ENCODE data around the gene CNPPD1. TPM values are rescaled to one million over a fixed set of nuclear protein-coding genes. Genes with fewer than 3 reads are reported as not detected.

CNPPD1 gene
- polyA plus RNA-seq, 3 donors: 61.4 to 69.5 (median 61.5) TPM

DNA sequence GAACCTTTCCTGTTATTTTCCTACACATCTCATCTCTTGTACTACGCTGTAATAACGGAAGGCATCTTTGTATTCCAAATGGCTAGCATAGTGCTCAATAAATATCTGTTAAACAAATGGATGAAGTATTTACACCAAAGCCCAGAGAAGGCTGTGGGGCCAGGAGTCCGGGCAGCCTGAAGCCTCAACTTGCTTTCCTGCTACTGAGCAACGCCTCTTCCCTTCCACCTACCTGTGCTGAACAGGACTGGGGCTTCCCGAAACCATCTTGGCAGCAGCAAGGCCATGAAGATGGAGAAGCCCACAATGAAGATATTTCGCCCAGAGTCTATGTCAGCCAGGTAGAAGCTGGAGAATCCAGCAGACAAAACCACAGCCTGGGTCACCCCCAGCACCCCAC is 13.6 kb downstream of the CNPPD1 start:
- DNase-seq (ENCODE audit: low read depth in 3 of 3, low spot score in 2 of 3): no peak

DNA sequence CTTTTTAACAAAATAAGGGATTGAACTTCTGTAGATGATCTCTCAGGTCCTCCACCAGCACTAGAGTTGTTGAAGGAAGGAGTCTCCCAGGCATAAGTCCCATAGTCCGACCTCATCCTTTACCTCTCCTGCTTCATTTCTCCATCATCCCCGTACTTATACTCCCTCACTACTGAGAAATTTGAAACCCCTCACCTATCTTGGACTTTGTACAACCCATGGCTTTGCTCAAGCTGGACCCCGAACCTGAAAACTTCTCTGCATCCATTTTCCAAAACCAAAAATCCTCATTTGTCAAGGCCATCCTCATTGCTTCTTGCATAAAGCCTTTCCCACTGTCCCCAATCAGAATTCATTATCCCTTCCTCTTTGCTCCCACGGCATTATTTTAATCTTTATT is 15.6 kb downstream of the CNPPD1 start:
- no peak for DNase-seq (ENCODE audit: low read depth in 3 of 3, low spot score in 2 of 3)

DNA sequence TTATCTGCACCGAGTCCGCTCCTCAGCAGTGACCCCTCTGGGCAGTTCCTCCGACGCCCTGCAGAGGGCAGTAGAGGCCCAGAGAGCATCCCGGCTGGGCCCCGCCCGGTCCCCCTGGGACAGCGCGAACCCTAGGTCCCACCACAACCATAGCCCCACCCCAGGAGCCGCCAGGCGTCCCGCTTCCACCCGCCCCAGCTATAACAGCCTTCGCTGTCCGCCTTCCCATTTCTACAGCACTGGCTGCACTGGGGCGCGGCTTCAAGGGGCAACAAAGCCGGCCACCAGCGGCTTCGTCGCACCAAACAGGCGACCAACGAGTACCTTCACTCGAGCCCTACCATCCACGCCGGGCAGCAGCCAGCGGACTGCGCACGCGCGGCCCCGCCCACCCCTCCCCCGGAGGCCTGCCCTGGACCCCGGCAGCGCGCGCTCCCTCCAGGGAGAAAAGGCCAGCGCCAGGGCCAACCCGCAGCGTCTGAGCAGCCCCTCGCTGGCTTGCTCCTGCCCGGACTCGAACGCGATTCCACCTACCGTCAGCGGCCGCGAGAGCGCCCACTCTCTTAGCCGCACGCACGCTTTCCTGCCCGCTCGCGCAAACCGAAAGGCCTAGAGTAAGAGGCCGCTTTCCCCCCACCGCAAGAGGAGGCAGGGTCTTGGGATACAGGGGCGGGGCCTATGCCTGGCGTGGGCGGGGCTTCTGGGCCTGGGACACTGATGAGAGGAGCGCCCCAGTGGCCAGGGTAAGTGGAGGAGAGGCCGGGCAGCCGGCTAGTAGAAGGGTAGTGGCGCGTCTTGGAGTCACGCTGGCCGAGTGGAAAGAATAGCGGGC is 16.3 kb downstream of the CNPPD1 start, which contains the start of gene NHEJ1:
NHEJ1 (minus strand) TSS at position 630 of the 832 bp plus-strand sequence. CDS start 2,453 bp downstream, outside the sequence.
- peak; percentile 82 to 84 (median 84) for DNase-seq (ENCODE audit: low read depth in 3 of 3, low spot score in 2 of 3)

DNA sequence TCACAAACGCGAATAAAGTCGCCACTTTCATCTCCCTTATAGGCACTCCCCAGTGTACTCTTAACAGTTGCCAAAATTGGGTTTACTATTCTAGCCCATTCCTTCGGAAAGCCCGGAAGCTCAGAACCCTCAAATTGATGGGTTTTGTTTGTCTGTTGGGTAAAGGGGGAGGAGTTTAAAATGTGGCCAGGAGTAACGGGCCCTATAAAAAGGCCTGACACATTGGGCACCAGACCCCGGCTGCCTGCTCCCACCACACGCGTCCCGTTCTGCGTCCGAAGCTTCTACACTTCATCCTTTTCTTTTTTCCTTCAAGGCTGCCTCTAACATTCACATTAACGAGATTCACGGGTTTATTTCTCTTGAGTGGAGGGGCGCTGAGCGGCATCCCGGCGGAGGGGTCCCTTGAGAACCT is 16.9 kb downstream of the CNPPD1 start:
- DNase-seq (ENCODE audit: low read depth in 3 of 3, low spot score in 2 of 3): no peak

DNA sequence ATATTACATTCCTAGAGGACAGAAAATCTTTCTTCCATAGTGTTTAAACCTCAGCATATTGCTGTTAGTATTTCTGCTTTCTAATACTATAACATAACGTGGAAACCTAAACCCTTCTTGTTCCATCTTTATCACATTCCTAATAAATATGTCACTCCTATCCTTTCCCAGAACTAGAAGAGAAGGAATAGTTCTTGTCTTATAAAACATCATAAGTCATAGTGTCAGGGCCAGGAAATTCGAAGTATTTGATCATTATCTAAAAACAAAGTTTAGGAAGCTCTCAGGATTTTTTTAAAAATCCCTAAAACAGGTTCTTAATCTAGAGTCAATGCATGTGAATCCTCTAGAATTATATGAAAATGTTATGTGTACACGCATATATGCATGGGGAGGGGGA is 18.1 kb downstream of the CNPPD1 start:
- DNase-seq (ENCODE audit: low read depth in 3 of 3, low spot score in 2 of 3): no peak

DNA sequence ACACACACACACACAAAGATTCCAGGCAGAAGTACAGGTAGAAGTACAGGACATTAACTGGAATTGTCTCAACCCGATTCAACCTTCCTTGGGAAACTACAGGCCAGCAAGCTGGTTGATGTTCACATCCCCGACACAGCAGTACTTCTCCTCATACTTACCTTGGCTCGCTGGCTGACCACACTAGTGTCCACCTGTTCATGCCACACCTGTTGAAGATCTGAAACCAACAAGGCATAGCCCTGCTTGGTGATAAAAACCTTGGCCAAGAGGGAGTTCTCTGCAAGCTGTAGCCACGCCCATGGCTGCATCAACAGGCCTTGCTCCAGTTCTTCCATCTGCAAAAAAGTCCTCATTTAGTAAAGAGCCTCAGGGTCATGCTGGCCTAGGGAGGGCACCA is 18.7 kb downstream of the CNPPD1 start:
- DNase-seq (ENCODE audit: low read depth in 3 of 3, low spot score in 2 of 3): no peak

DNA sequence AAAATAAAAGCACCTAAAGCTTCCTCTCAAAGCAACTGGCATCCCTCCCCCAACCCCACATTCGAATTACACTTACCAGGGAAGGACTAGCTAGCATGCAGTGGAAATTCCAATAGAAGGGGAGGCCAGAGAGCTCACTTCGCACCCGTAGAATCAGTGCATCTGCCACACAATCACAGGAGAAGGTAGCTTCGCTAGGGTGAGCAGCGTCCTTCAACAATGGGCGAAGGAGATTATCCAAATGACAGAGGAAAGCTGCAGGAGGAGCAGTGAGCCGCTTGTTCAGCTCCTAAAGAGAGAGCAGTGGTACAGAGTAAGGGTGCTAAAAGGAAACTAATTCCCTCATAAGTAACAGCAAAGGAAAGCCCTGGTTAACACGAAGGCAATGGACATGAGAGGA is 19.3 kb downstream of the CNPPD1 start:
- no peak for DNase-seq (ENCODE audit: low read depth in 3 of 3, low spot score in 2 of 3)

DNA sequence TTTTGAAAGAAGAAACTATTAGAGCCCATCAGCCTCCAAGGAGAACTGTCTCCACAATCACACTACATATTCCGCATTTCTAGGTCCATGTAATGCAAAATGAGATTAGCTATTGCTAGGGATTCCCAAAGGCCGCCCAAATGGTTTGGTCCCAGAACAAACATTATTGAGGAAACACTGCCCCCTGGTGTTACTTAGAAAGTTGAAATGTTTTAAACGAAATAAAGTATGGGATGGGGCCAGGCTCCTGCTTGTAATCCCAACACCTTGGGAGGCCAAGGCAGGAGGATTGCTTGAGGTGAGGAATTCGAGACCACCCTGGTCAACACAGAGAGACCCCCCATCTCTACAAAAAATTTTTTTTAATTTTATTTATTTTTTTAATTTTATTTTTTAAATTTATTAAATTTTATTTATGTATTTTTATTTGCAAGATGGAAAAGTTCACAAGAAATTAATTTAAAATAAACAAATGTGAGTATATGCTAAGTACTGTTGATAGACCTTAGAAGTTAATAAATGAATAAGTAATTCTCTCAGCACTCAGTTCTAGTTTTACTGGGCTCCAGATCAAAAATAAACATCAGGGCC is 21.6 kb downstream of the CNPPD1 start:
- peak in 2 of 3 donors; percentile 54 to 60 for DNase-seq (ENCODE audit: low read depth in 3 of 3, low spot score in 2 of 3)

DNA sequence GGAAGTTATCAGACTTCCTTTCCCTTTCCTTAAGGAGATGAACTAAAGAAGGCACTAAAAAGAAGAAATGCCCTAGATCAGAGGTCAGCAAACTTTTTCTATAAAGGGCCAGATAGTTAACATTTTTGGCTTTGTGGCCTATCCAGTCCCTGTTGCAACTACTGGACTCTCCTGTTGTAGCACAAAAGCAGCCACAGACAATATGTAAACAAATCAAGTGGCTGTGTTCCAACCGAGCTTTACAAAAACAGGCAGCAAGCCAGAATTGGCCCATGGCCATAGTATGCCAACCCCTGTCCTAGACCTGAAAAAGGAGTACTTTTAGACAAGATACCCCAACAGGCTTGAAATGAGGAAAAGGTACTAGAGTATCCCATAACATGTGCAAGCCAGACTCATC is 27.1 kb downstream of the CNPPD1 start:
- no peak for DNase-seq (ENCODE audit: low read depth in 3 of 3, low spot score in 2 of 3)

DNA sequence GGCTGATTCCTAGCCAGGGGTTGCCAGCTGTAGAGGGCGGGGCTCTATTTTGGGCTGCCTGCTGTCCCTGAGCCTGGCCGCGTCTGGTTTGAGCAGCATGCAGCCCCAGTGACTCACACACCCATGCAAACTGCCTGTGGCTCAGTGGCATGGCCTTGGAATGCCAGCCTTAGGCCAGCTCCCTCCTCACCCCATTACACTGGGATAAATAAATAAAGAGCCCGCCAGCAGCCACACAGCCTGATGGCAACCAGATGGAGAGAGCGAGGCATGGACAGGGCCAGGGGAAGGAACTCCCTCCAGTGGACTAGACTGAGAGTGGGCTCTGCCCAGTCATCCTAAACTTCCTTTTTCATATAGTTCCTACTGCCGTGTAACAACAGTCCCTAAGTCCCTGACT is 34.4 kb downstream of the CNPPD1 start:
- DNase-seq (ENCODE audit: low read depth in 3 of 3, low spot score in 2 of 3): no peak

DNA sequence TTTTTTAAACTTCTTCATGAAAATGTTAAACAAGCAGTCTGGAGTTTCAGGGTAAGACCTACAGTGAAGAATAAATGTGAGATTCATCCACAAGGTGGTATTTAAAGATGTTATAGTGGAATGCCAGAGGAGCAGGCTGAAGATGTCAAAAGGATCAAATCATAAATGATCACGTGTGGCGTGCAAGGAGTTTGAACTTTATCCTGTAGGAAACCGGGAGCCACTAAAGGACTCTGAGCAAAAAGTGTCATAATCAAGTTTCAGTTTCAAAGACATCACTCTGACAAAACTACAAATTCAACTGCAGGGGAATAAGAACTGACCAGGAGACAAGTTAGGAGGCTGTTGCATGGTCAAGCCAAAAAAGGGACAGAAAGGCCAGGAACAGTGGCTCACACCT is 36.0 kb downstream of the CNPPD1 start:
- no peak for DNase-seq (ENCODE audit: low read depth in 3 of 3, low spot score in 2 of 3)

DNA sequence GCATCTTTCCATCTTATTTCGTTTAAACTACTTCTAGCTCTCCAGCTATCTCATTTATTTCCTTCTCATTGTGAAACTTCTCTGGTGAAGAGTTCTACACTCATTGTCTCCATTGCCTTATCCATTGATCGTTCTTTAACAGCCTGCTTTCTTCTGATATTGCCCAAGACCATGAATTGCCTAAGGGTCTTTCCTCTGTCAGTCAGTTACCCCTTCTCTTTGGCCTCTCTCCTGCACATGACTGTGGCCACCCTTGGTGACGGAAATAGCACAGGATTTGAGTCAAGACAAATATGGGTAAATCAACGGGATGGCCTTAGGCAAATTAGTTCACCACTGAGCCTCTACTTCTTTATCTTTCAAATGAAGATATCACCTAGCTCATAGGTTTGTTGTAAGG is 42.7 kb downstream of the CNPPD1 start:
- DNase-seq (ENCODE audit: low read depth in 3 of 3, low spot score in 2 of 3): no peak

DNA sequence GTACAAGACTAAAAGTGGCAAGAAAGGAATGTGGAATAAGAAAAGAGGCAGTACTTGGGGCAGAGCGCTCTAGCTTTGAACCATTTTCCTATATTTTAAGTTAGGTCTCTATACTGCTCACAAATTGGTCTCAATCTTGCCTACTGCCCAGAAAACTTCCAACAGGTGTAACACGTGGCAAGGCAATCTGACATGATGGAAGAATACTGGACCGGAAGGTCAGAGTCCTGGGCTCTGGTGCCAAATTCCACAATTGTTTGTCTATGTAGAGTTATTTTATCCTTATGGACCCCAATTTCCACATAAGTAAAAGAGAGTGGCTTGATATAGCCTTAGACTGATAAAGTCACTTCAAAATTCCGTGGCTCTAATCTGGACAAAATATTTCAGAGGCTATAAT is 45.0 kb downstream of the CNPPD1 start:
- no peak for DNase-seq (ENCODE audit: low read depth in 3 of 3, low spot score in 2 of 3)

DNA sequence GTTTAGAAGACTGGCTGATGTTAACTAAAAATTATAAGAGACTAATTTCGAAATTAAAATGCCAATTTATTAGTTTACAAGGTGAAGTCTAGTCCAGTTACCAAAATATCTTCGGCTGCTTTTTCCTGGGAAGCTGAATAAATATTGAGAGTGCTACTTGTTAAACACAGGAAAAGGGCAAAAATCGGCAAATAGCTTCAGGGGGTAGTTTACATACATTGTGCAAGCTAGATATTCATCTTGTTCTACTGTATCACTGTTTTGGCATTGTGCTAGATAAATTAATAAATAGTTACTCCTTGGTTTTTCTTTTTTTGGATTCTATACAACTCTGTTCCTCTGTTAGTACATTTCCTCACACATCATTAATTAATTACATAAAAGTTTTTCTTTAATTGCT is 45.4 kb downstream of the CNPPD1 start:
- DNase-seq (ENCODE audit: low read depth in 3 of 3, low spot score in 2 of 3): no peak

DNA sequence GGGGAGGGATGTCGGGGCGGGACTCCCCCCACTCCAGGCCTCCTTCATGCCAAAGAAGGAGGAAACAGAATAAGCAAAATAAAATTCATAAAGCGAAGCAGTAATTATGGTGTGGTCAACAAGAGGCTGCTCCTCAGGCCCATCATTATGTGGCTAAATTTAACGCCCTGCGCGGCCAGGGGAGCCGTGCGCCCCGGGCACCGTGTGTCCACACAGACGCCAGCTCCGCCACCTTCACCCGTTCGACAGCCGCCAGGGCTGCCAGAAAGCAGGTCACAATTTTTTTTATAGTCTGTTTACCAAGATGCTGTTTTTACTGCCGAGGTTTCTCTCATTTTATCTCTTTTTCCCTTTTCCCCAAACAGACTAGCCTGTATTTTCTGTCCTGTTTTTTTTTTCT is 47.1 kb downstream of the CNPPD1 start:
- DNase-seq (ENCODE audit: low read depth in 3 of 3, low spot score in 2 of 3): no peak

DNA sequence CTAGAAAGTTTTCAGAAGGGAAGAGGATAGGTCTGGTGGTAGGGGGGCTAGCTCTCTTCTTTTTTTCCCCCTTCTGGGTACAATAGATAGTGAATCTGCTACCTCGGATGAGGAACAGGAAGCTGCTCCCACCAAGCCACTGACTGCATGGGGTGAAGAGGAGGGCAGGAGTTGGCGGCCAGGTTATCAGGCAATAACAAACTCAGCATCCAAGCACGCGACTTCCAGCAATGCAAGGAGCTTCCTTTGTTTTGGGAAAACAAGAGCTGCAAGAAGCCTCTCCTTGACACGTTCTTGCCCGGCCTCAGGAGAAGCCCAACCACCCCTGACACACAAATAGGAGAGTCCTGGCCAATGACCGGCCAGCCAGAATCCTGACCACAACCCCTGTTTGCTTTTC is 48.3 kb downstream of the CNPPD1 start:
- DNase-seq (ENCODE audit: low read depth in 3 of 3, low spot score in 2 of 3): no peak

DNA sequence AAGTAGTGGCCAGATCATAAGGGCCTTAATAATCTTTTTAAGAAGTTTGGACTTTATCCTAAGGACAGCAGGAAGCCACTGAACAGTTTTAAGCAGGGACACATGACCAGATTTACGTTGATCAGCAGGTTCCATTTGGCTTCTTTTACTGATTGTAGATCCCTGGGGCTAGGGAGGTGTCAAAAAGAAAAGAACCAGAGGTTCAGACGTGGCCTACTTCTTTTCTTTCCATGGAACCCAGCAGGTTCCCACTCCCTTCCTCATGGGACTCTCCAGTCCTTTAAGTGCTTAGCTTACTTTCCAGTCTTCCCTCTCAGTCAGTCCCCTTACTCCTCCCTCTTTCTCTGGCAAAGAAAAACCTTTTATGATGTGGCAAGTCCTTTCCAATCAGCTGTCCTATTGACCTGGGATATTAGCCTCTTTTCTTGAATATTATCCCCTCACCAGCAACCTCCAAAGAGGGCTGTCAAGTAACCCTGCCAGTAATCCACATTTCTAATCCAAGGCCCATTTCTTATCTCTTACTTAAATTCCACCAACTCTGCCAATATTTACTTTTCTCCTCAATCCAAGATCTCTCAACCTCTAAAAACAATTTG is 49.6 kb downstream of the CNPPD1 start:
- DNase-seq (ENCODE audit: low read depth in 3 of 3, low spot score in 2 of 3): no peak

DNA sequence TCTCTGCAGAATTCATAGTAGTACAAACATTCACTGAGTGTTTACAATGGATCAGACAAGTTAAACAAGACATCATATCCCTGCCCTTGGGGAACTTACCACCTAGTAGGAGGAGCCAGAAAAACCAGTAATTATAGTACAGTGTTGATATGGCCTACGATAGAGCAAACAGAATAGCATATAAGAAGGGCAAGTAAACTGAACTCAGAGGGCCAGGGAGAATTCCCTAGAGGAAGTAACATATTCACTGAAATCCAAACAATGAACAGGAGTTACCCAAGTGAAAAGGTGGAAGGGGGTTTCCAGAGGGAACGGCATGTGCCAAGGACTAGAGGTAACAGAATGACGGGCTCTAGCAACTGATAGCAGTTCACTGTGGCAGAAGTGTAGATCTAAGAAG is 50.2 kb downstream of the CNPPD1 start:
- no peak for DNase-seq (ENCODE audit: low read depth in 3 of 3, low spot score in 2 of 3)

DNA sequence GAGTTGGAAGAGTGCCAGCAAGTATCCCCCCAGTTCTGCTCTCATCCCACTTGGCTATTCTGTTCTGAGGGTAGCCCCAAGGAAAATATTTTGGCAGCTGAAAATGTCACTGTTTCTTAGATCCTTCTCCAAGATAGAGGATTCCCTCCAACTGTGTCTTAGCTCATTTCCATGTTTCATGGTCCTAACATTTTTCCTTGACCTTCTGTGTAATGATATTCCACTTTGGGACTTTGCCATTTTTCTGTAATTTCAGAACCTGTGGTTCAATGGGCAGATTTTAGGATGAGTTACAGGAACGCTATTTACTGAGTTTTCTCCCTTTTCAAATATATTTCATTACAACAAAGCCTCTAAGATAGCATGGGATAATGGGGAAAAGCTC is 50.8 kb downstream of the CNPPD1 start:
- DNase-seq (ENCODE audit: low read depth in 3 of 3, low spot score in 2 of 3): no peak

DNA sequence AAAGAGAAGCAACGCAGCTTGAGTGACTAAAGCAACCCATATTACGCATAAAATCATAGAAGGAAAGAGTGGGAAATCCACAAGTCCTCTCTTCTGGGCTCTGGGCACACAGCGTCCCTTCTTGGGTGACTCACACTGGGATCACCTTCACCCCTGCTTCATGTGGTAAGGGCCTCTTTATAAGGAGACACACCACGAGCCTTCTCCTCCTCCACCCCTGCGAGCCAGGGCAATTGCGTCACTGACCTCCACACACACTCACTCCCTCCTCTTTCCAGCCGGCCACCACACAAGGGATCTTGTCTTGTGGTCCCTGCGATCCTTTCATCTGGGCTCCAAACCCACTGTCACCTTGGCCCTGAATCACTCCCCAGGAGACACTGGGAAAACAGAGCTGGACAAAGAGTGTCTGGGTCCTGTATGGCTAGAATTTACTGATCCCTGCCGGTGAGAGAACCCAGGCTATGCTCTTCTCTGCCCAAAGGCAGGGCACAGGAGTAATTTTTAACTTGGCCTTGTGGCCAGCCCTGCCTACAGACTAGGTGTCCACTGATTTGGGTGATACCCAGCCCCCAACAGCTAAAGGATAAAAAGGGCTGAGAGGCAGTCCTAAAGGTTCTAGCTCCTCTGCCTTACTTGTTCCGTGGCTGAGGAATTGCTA is 51.4 kb downstream of the CNPPD1 start:
- DNase-seq (ENCODE audit: low read depth in 3 of 3, low spot score in 2 of 3): no peak

DNA sequence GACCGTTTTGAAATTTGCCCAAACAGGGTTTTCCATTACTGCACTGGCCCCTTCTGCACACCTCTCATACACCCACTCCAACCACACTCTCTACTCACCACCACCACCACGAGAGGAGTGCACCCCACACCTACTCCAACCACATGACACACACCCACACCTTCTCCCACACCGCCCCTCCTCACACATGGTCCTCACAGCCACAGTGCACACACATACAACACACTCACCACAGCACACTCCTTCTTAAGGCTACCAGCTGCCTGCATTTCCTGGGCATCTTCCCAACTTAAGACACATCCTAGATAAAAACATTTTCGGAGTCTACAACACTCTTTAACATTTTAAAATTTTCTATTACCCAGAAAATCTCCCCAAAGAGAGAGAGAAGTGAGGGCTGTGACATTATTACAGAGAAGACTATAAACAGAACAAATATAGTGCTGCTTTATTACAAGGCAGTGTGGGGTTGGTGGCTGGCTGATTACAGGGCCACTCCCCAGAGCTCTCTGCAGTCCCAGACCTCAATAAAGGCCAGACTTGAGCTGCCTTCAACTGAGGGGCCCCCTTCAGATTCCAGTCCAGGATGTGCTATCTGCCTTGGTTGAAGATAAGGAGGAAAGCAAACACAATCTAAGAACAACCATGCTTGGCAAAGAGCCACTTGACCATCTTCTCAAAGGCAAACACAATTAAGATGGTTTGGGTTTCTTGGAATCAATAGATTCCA is 52.2 kb downstream of the CNPPD1 start:
- DNase-seq (ENCODE audit: low read depth in 3 of 3, low spot score in 2 of 3): no peak
